ENCODE measurements around the gene FAM53B. TPM values are rescaled to one million over a fixed set of nuclear protein-coding genes. Genes with fewer than 3 reads are reported as not detected.

Gene FAM53B
- total RNA-seq, 1 experiment from 2014 or later = 18.3 TPM

GRCh38 chr10:124596962-124597845, 147.0 kb downstream of the FAM53B start:
- BruUV-seq (replicated peaks) = no TSS peak
- CTCF ChIA-PET = no interaction called here

GRCh38 chr10:124596116-124596785, 147.9 kb downstream of the FAM53B start:
- no TSS peak for BruUV-seq (replicated peaks)
- H3K36me3 ChIP-seq (ENCODE audit: insufficient read depth, low read length, poor library complexity, severe bottlenecking) = no peaks in the 10 kb centered on the region
- DNase-seq (ENCODE audit: low spot score) = no peak
- H3K4me1 ChIP-seq (ENCODE audit: insufficient read depth, low read length, poor library complexity, severe bottlenecking) = no peaks in the 10 kb centered on the region
- H3K27me3 ChIP-seq (replicated peaks; ENCODE audit: insufficient read depth, low read depth, low read length, poor library complexity) = no peaks in the 10 kb centered on the region
- H3K4me3 ChIP-seq (ENCODE audit: low read depth, low read length, poor library complexity, severe bottlenecking) = no peak overlapping the region
- no peaks in the 10 kb centered on the region for H3K9me3 ChIP-seq (ENCODE audit: low read depth, low read length, poor library complexity, severe bottlenecking)
- H3K27ac ChIP-seq (ENCODE audit: low read depth, low read length, poor library complexity, severe bottlenecking) = no peak overlapping the region
- TF ChIP-seq CTCF (conservative IDR thresholded peaks at IDR 0.05; ENCODE audit: low read depth, low read length) = no peak
- TF ChIP-seq EZH2 (IDR thresholded peaks at IDR 0.05; ENCODE audit: borderline replicate concordance, low read depth, low read length, poor library complexity, severe bottlenecking) = no peak
- ChIA-PET POLR2A (ENCODE audit: low non-redundant PET) (no interaction called here), CTCF (no interaction called here)
- intact Hi-C loops (cut with micrococcal nuclease; ENCODE audit: unreplicated experiment) = no loop called here

More at GRCh38 chr10:124596962-124597845, 147.0 kb downstream of the FAM53B start:
- intact Hi-C loops (cut with micrococcal nuclease; ENCODE audit: unreplicated experiment) = no loop called here
- no peak overlapping the region for H3K4me3 ChIP-seq (ENCODE audit: low read depth, low read length, poor library complexity, severe bottlenecking)
- POLR2A ChIA-PET (ENCODE audit: low non-redundant PET) = no interaction called here
- H3K9me3 ChIP-seq (ENCODE audit: low read depth, low read length, poor library complexity, severe bottlenecking) = no peaks in the 10 kb centered on the region
- H3K27me3 ChIP-seq (replicated peaks; ENCODE audit: insufficient read depth, low read depth, low read length, poor library complexity) = no peaks in the 10 kb centered on the region
- H3K36me3 ChIP-seq (ENCODE audit: insufficient read depth, low read length, poor library complexity, severe bottlenecking) = no peaks in the 10 kb centered on the region
- TF ChIP-seq CTCF (conservative IDR thresholded peaks at IDR 0.05; ENCODE audit: low read depth, low read length) (no peak), EZH2 (IDR thresholded peaks at IDR 0.05; ENCODE audit: borderline replicate concordance, low read depth, low read length, poor library complexity, severe bottlenecking) (no peak)
- no peaks in the 10 kb centered on the region for H3K4me1 ChIP-seq (ENCODE audit: insufficient read depth, low read length, poor library complexity, severe bottlenecking)
- H3K27ac ChIP-seq (ENCODE audit: low read depth, low read length, poor library complexity, severe bottlenecking) = no peak overlapping the region
- DNase-seq (ENCODE audit: low spot score) = no peak

GRCh38 chr10:124595143-124595883, 148.9 kb downstream of the FAM53B start:
- no peak for DNase-seq (ENCODE audit: low spot score)
- Histone ChIP-seq H3K27me3 (replicated peaks; ENCODE audit: insufficient read depth, low read depth, low read length, poor library complexity) (no peaks in the 10 kb centered on the region), H3K4me1 (ENCODE audit: insufficient read depth, low read length, poor library complexity, severe bottlenecking) (no peaks in the 10 kb centered on the region), H3K4me3 (ENCODE audit: low read depth, low read length, poor library complexity, severe bottlenecking) (no peak overlapping the region), H3K27ac (ENCODE audit: low read depth, low read length, poor library complexity, severe bottlenecking) (no peak overlapping the region), H3K9me3 (ENCODE audit: low read depth, low read length, poor library complexity, severe bottlenecking) (no peaks in the 10 kb centered on the region), H3K36me3 (ENCODE audit: insufficient read depth, low read length, poor library complexity, severe bottlenecking) (no peaks in the 10 kb centered on the region)
- BruUV-seq (replicated peaks) = no TSS peak
- intact Hi-C loops (cut with micrococcal nuclease; ENCODE audit: unreplicated experiment) = no loop called here
- ChIA-PET CTCF (no interaction called here), POLR2A (ENCODE audit: low non-redundant PET) (no interaction called here)
- TF ChIP-seq EZH2 (IDR thresholded peaks at IDR 0.05; ENCODE audit: borderline replicate concordance, low read depth, low read length, poor library complexity, severe bottlenecking) (no peak), CTCF (conservative IDR thresholded peaks at IDR 0.05; ENCODE audit: low read depth, low read length) (no peak)

All from A673 (cell line).